Measurements from ENCODE around the gene CNBD2. TPM values are rescaled to one million over a fixed set of nuclear protein-coding genes. Genes with fewer than 3 reads are reported as not detected.
"Not testable (repeated sequence)": the region's sequence is repeated elsewhere in the genome, so short reads cannot be mapped to it uniquely, and the experiment has no call there.

Gene CNBD2
- total RNA-seq, 1 donor from 2014 or later: 4.4 TPM

GRCh38 chr20:35992713-35993335 lies 24.4 kb downstream of the CNBD2 start:
- no peak overlapping the region for H2AFZ ChIP-seq (replicated peaks)

GRCh38 chr20:35994994-35995453 lies 26.6 kb downstream of the CNBD2 start:
- no peaks in the 10 kb centered on the region for H3K36me3 Mint-ChIP-seq
- H3K9me3 ChIP-seq (ENCODE audit: low read depth): no peaks in the 10 kb centered on the region
- no peaks in the 10 kb centered on the region for H3K36me3 ChIP-seq
- no peak overlapping the region for H3K9ac ChIP-seq
- H4K20me1 ChIP-seq (ENCODE audit: low read depth): no peaks in the 10 kb centered on the region
- no peaks in the 10 kb centered on the region for H3F3A ChIP-seq (ENCODE audit: low read depth)
- peaks cover 3% of the 10 kb centered on the region for H3K27me3 Mint-ChIP-seq (ENCODE audit: insufficient read depth, low read depth)
- DNase-seq (ENCODE audit: low spot score): peak; percentile 91
- peaks cover 16% of the 10 kb centered on the region for H3K4me1 Mint-ChIP-seq
- no peak overlapping the region for H3K27ac Mint-ChIP-seq
- H3K4me3 Mint-ChIP-seq: no peak overlapping the region
- TF ChIP-seq EZH2phosphoT487 (IDR thresholded peaks at IDR 0.05) (no peak), CTCF (IDR thresholded peaks at IDR 0.05) (peak; percentile 86)
- H3K4me3 ChIP-seq: no peak overlapping the region
- H3K9me3 Mint-ChIP-seq: peaks cover 2% of the 10 kb centered on the region
- no peaks in the 10 kb centered on the region for H3K27me3 ChIP-seq
- no peak overlapping the region for H3K27ac ChIP-seq
- no peak overlapping the region for H2AFZ ChIP-seq (replicated peaks)
- H3K4me2 ChIP-seq: no peak overlapping the region
- no peaks in the 10 kb centered on the region for H3K4me1 ChIP-seq
- H3K79me2 ChIP-seq (ENCODE audit: low read depth): no peaks in the 10 kb centered on the region

More at GRCh38 chr20:35992713-35993335, 24.4 kb downstream of the CNBD2 start:
- Histone ChIP-seq H3F3A (ENCODE audit: low read depth) (no peaks in the 10 kb centered on the region), H3K36me3 (no peaks in the 10 kb centered on the region), H3K9me3 (ENCODE audit: low read depth) (no peaks in the 10 kb centered on the region), H3K79me2 (ENCODE audit: low read depth) (no peaks in the 10 kb centered on the region), H3K4me3 (no peak overlapping the region), H3K4me1 (no peaks in the 10 kb centered on the region), H3K4me2 (peak overlapping the region; percentile 24), H3K27ac (no peak overlapping the region), H3K9ac (no peak overlapping the region), H3K27me3 (peaks cover 9% of the 10 kb centered on the region), H4K20me1 (ENCODE audit: low read depth) (no peaks in the 10 kb centered on the region)
- Mint-ChIP-seq H3K4me1 (peaks cover 16% of the 10 kb centered on the region), H3K36me3 (no peaks in the 10 kb centered on the region), H3K27me3 (ENCODE audit: insufficient read depth, low read depth) (peaks cover 3% of the 10 kb centered on the region), H3K9me3 (no peaks in the 10 kb centered on the region), H3K4me3 (peak overlapping the region; percentile 31), H3K27ac (peak overlapping the region; percentile 3)
- TF ChIP-seq CTCF (IDR thresholded peaks at IDR 0.05): peak; percentile 83
- no peak for TF ChIP-seq EZH2phosphoT487 (IDR thresholded peaks at IDR 0.05)
- peak; percentile 75 for DNase-seq (ENCODE audit: low spot score)

- not testable (repeated sequence) for H3K36me3 ChIP-seq; H3K27me3 ChIP-seq; H2AFZ ChIP-seq (replicated peaks); H3K27me3 Mint-ChIP-seq (ENCODE audit: insufficient read depth, low read depth); H3K9me3 ChIP-seq (ENCODE audit: low read depth); H3K9ac ChIP-seq; H3F3A ChIP-seq (ENCODE audit: low read depth); H3K4me3 ChIP-seq; H3K9me3 Mint-ChIP-seq; H3K27ac ChIP-seq; H3K36me3 Mint-ChIP-seq; H3K79me2 ChIP-seq (ENCODE audit: low read depth); H4K20me1 ChIP-seq (ENCODE audit: low read depth); H3K4me1 ChIP-seq; H3K4me2 ChIP-seq; H3K27ac Mint-ChIP-seq; H3K4me3 Mint-ChIP-seq; DNase-seq (ENCODE audit: low spot score)
- peaks cover 16% of the 10 kb centered on the region for H3K4me1 Mint-ChIP-seq
Observed at GRCh38 chr20:35996492-35996891, 28.1 kb downstream of the CNBD2 start.

GRCh38 chr20:36001331-36001730 lies 32.9 kb downstream of the CNBD2 start:
- DNase-seq (ENCODE audit: low spot score); H3K27ac ChIP-seq; H3F3A ChIP-seq (ENCODE audit: low read depth); H3K4me1 Mint-ChIP-seq; H3K36me3 ChIP-seq; H2AFZ ChIP-seq (replicated peaks); H3K4me3 Mint-ChIP-seq; H3K27ac Mint-ChIP-seq; H3K4me2 ChIP-seq; H3K79me2 ChIP-seq (ENCODE audit: low read depth); H4K20me1 ChIP-seq (ENCODE audit: low read depth); H3K9ac ChIP-seq; H3K4me1 ChIP-seq; H3K36me3 Mint-ChIP-seq; H3K27me3 ChIP-seq; H3K4me3 ChIP-seq; H3K27me3 Mint-ChIP-seq (ENCODE audit: insufficient read depth, low read depth); H3K9me3 ChIP-seq (ENCODE audit: low read depth): not testable (repeated sequence)
- peaks cover 22% of the 10 kb centered on the region for H3K9me3 Mint-ChIP-seq
